HepG2 (cell line): ENCODE results near the gene BFSP1. TPM values are rescaled to one million over a fixed set of nuclear protein-coding genes. Genes with fewer than 3 reads are reported as not detected.

Source experiments
- HDAC2 ChIP-seq: sonication (generic); formaldehyde crosslinking; IDR thresholded peaks from 2 replicates; pipeline ENCODE4 v1.4.0; 2020; ENCODE audit warnings: missing genetic modification reagents
- IRX3 ChIP-seq: sonication (generic); formaldehyde crosslinking; IDR thresholded peaks from 2 replicates; pipeline ENCODE4 v1.8.1; 2023; ENCODE audit warnings: mild to moderate bottlenecking, low read depth, missing genetic modification reagents, borderline replicate concordance
- MTA3 ChIP-seq: sonication (generic); formaldehyde crosslinking; IDR thresholded peaks from 2 replicates; pipeline ENCODE4 v1.4.0; 2020; ENCODE audit warnings: missing genetic modification reagents
- MTF1 ChIP-seq: sonication (generic); formaldehyde crosslinking; IDR thresholded peaks from 2 replicates; pipeline ENCODE4 v1.5.0; 2020; ENCODE audit warnings: missing genetic modification reagents
- NRL ChIP-seq: sonication (generic); formaldehyde crosslinking; IDR thresholded peaks from 2 replicates; pipeline ENCODE4 v1.5.0; 2020; ENCODE audit warnings: missing genetic modification reagents, mild to moderate bottlenecking, moderate library complexity, borderline replicate concordance
- PPARG ChIP-seq: conservative IDR thresholded peaks from 2 replicates; pipeline ENCODE4 v1.6.1; 2016; ENCODE audit warnings: missing biosample characterization, missing genetic modification reagents
- THYN1 ChIP-seq: sonication (generic); formaldehyde crosslinking; IDR thresholded peaks from 2 replicates; pipeline ENCODE4 v1.8.1; 2023; ENCODE audit warnings: low read depth, mild to moderate bottlenecking, moderate library complexity, missing genetic modification reagents, borderline replicate concordance
- ZNF468 ChIP-seq: sonication (generic); formaldehyde crosslinking; IDR thresholded peaks from 2 replicates; pipeline ENCODE4 v1.8.0; 2022; ENCODE audit warnings: mild to moderate bottlenecking, moderate library complexity, missing genetic modification reagents
- ZSCAN20 ChIP-seq: sonication (generic); formaldehyde crosslinking; IDR thresholded peaks from 2 replicates; pipeline ENCODE4 v1.4.0; 2020; ENCODE audit warnings: missing genetic modification reagents, mild to moderate bottlenecking, borderline replicate concordance
- polyA plus RNA-seq, 8 experiments: library from polyadenylated mRNA; depleted of rRNA in 3 of 8; stranded (reverse) in 7 of 8; unstranded in 1 of 8; fragments of >200 nt; fragmentation: Illumina TruSeq in 4 of 8; extraction: Trizol in 4 of 8; gene quantifications; 2 replicates each; pipeline versions ENCODE4 v1.2.1 to v1.2.3, GENCODE V29; 2011 to 2016; ENCODE audit warnings: low read depth in 4 of 8, missing spikeins in 1 of 8, mixed read lengths in 1 of 8; ENCODE audit not compliant: insufficient read depth in 1 of 8
- total RNA-seq, 5 experiments: library from RNA; depleted of rRNA; stranded (reverse); fragments of >200 nt; fragmentation: Illumina TruSeq; extraction: Trizol; gene quantifications; 2 replicates each; pipeline ENCODE4 v1.2.3, GENCODE V29; 2016; ENCODE audit warnings: low read depth in 1 of 5
- TF ChIP-seq, protein P1 (sequence below): sonication (generic); formaldehyde crosslinking; IDR thresholded peaks from 2 replicates; pipeline ENCODE4 v1.5.0; 2020; ENCODE audit warnings: mild to moderate bottlenecking, missing genetic modification reagents, borderline replicate concordance
- TF ChIP-seq, protein P2 (sequence below): sonication (generic); formaldehyde crosslinking; IDR thresholded peaks from 2 replicates; pipeline ENCODE4 v1.8.1; 2023; ENCODE audit warnings: mild to moderate bottlenecking, missing genetic modification reagents
- TF ChIP-seq, protein P3 (sequence below): sonication (generic); formaldehyde crosslinking; IDR thresholded peaks from 2 replicates; pipeline ENCODE4 v1.4.0; 2020; ENCODE audit warnings: missing genetic modification reagents, mild to moderate bottlenecking, borderline replicate concordance
- TF ChIP-seq, protein P4 (sequence below): sonication (generic); formaldehyde crosslinking; IDR thresholded peaks from 2 replicates; pipeline ENCODE4 v1.8.1; 2023; ENCODE audit warnings: mild to moderate bottlenecking, moderate library complexity, missing genetic modification reagents
- TF ChIP-seq, protein P5 (sequence below): sonication (generic); formaldehyde crosslinking; IDR thresholded peaks from 2 replicates; pipeline ENCODE4 v1.5.0; 2020; ENCODE audit warnings: missing genetic modification reagents

The BFSP1 gene
- total and polyA plus RNA-seq, 2 of the 13 experiments (the other 11 are each of a cell fraction or from before 2014, with no cell fraction given), result 0.22 to 0.26 TPM

DNA sequence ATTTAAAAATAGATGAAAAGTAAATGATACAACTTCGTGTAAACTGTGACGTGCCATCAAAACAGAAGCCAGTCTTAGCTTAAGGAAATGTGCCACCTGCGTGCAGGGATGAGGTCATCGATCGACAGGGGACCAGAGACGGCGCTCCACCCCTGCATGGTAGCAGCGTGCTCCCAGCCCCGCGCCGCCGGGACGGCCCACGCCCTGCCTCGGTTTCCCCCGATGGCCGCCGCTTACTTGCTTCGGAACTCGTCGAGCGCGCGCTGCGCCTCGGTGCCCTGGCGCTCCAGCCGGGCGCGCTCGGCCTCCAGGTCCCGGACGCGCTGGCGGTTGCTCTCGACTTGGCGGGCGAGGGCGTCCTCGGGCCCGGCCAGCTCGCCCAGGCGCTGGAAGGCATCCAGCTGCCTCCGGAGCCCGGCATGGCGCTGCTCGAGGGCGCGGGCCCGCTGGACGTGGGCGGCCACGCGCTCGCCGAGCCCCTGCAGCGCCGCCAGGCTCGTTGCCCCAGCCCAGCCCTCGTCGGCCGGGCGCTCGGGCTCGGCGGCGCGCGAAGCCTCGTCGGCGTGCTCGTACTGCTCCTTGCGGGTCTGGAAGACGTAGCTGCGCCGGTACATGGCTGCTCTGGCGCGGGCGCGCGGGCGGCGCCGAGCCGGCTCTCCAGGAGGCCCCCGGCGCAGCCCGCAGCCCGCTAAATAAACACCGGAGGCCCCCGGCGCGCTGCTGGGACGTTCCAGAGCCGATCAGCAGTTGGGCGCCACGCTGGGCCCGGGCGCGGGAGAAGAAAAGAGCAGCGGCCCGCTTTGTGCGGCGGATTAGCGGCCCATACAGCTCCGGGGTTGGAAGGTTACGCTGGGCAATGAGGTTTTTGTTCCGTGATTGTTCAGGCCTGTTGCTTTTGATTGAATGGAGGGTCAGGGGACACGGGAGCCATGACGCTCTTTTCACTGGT, at the start of gene BFSP1 (continued):
- TF ChIP-seq IRX3 (CRISPR knock-in tag) (peak; percentile 89), NRL (CRISPR knock-in tag) (peak; percentile 3; the same call in 1 of the 2 replicates), MTA3 (CRISPR knock-in tag) (0 out of 2 replicates have a peak, but pooled peaks have one; percentile 9), ZNF468 (CRISPR knock-in tag) (0 out of 2 replicates have a peak, but pooled peaks have one; percentile 74), PPARG (CRISPR knock-in tag) (0 out of 2 replicates have a peak, but pooled peaks have one; percentile 14), ZSCAN20 (CRISPR knock-in tag) (0 out of 2 replicates have a peak, but pooled peaks have one; percentile 23), HDAC2 (CRISPR knock-in tag) (peak; percentile 32; the same call in 1 of the 2 replicates), MTF1 (CRISPR knock-in tag) (0 out of 2 replicates have a peak, but pooled peaks have one; percentile 49), THYN1 (no peak)
- TF ChIP-seq, protein P1, sequence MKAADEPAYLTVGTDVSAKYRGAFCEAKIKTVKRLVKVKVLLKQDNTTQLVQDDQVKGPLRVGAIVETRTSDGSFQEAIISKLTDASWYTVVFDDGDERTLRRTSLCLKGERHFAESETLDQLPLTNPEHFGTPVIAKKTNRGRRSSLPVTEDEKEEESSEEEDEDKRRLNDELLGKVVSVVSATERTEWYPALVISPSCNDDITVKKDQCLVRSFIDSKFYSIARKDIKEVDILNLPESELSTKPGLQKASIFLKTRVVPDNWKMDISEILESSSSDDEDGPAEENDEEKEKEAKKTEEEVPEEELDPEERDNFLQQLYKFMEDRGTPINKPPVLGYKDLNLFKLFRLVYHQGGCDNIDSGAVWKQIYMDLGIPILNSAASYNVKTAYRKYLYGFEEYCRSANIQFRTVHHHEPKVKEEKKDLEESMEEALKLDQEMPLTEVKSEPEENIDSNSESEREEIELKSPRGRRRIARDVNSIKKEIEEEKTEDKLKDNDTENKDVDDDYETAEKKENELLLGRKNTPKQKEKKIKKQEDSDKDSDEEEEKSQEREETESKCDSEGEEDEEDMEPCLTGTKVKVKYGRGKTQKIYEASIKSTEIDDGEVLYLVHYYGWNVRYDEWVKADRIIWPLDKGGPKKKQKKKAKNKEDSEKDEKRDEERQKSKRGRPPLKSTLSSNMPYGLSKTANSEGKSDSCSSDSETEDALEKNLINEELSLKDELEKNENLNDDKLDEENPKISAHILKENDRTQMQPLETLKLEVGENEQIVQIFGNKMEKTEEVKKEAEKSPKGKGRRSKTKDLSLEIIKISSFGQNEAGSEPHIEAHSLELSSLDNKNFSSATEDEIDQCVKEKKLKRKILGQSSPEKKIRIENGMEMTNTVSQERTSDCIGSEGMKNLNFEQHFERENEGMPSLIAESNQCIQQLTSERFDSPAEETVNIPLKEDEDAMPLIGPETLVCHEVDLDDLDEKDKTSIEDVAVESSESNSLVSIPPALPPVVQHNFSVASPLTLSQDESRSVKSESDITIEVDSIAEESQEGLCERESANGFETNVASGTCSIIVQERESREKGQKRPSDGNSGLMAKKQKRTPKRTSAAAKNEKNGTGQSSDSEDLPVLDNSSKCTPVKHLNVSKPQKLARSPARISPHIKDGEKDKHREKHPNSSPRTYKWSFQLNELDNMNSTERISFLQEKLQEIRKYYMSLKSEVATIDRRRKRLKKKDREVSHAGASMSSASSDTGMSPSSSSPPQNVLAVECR (CRISPR knock-in tag), result peak; percentile 53; the same call in 1 of the 2 replicates
- TF ChIP-seq, protein P2, sequence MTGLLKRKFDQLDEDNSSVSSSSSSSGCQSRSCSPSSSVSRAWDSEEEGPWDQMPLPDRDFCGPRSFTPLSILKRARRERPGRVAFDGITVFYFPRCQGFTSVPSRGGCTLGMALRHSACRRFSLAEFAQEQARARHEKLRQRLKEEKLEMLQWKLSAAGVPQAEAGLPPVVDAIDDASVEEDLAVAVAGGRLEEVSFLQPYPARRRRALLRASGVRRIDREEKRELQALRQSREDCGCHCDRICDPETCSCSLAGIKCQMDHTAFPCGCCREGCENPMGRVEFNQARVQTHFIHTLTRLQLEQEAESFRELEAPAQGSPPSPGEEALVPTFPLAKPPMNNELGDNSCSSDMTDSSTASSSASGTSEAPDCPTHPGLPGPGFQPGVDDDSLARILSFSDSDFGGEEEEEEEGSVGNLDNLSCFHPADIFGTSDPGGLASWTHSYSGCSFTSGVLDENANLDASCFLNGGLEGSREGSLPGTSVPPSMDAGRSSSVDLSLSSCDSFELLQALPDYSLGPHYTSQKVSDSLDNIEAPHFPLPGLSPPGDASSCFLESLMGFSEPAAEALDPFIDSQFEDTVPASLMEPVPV (CRISPR knock-in tag), result peak; percentile 67; the same call in 1 of the 2 replicates
- TF ChIP-seq, protein P3, sequence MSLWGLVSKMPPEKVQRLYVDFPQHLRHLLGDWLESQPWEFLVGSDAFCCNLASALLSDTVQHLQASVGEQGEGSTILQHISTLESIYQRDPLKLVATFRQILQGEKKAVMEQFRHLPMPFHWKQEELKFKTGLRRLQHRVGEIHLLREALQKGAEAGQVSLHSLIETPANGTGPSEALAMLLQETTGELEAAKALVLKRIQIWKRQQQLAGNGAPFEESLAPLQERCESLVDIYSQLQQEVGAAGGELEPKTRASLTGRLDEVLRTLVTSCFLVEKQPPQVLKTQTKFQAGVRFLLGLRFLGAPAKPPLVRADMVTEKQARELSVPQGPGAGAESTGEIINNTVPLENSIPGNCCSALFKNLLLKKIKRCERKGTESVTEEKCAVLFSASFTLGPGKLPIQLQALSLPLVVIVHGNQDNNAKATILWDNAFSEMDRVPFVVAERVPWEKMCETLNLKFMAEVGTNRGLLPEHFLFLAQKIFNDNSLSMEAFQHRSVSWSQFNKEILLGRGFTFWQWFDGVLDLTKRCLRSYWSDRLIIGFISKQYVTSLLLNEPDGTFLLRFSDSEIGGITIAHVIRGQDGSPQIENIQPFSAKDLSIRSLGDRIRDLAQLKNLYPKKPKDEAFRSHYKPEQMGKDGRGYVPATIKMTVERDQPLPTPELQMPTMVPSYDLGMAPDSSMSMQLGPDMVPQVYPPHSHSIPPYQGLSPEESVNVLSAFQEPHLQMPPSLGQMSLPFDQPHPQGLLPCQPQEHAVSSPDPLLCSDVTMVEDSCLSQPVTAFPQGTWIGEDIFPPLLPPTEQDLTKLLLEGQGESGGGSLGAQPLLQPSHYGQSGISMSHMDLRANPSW (CRISPR knock-in tag), result peak; percentile 42; the same call in 1 of the 2 replicates
- TF ChIP-seq, protein P4, sequence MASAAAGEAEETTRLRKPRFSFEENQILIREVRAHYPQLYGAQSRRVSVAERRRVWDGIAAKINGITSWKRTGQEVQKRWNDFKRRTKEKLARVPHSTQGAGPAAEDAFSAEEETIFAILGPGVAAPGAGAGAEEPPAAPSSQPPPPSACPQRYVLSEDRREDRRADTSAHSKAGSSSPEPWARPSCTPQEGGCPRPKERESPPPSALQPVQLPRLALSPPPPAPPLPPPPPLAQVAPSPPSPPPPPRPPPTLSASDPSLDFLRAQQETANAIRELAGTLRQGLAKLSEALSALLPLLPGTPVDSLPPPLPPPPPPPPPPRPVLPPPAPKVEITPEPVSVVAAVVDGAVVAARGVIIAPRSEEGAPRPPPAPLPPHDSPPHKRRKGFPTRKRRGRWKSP (CRISPR knock-in tag), result peak; percentile 98
- TF ChIP-seq, protein P5, sequence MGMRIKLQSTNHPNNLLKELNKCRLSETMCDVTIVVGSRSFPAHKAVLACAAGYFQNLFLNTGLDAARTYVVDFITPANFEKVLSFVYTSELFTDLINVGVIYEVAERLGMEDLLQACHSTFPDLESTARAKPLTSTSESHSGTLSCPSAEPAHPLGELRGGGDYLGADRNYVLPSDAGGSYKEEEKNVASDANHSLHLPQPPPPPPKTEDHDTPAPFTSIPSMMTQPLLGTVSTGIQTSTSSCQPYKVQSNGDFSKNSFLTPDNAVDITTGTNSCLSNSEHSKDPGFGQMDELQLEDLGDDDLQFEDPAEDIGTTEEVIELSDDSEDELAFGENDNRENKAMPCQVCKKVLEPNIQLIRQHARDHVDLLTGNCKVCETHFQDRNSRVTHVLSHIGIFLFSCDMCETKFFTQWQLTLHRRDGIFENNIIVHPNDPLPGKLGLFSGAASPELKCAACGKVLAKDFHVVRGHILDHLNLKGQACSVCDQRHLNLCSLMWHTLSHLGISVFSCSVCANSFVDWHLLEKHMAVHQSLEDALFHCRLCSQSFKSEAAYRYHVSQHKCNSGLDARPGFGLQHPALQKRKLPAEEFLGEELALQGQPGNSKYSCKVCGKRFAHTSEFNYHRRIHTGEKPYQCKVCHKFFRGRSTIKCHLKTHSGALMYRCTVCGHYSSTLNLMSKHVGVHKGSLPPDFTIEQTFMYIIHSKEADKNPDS (CRISPR knock-in tag), result no peak
